ENCODE data around the gene XKR3.
"Not testable (repeated sequence)": the region's sequence is repeated elsewhere in the genome, so short reads cannot be mapped to it uniquely, and the experiment has no call there.

XKR3 gene

GRCh38 chr22:16734271-16734670 lies 90.9 kb downstream of the XKR3 start:
- not testable (repeated sequence) for DNase-seq

Measured in NCI-H1436 (cell line).